HepG2 (cell line): Measurements from ENCODE around the gene GADD45GIP1. TPM values are rescaled to one million over a fixed set of nuclear protein-coding genes. Genes with fewer than 3 reads are reported as not detected.

Experiments
- FOXA3 ChIP-seq: IDR thresholded peaks from 2 replicates; pipeline ENCODE4 v1.6.1; 2016; ENCODE audit warnings: missing genetic modification reagents, missing compliant biosample characterization
- MAZ ChIP-seq, 2 experiments: sonication (generic) in 1 of 2; formaldehyde crosslinking in 1 of 2; IDR thresholded peaks; 2 replicates each; pipeline versions ENCODE4 v1.5.0 to v1.6.1; 2012 to 2020; ENCODE audit warnings: low read depth in 2 of 2, mild to moderate bottlenecking in 2 of 2, borderline replicate concordance in 1 of 2, improper control_type of control experiment in 1 of 2, low read length in 1 of 2, missing genetic modification reagents in 1 of 2, moderate library complexity in 1 of 2
- RFX1 ChIP-seq: fragments of 450-650 bp; IDR thresholded peaks from 2 replicates; pipeline ENCODE4 v1.6.1; 2017
- SP2 ChIP-seq: sonication (generic); formaldehyde crosslinking; IDR thresholded peaks from 2 replicates; pipeline ENCODE4 v1.5.1; 2020; ENCODE audit warnings: mild to moderate bottlenecking, missing genetic modification reagents
- TAF15 ChIP-seq: fragments of 200-400 bp; formaldehyde crosslinking; IDR thresholded peaks from one replicate; pipeline ENCODE4 v1.6.1; 2018; ENCODE audit warnings: mild to moderate bottlenecking, low read depth, low read length; ENCODE audit not compliant: poor library complexity, severe bottlenecking
- ZBTB38 ChIP-seq: sonication (generic); formaldehyde crosslinking; IDR thresholded peaks from 2 replicates; pipeline ENCODE4 v1.5.1; 2020; ENCODE audit warnings: mild to moderate bottlenecking, missing genetic modification reagents
- ZFY ChIP-seq: sonication (generic); formaldehyde crosslinking; IDR thresholded peaks from 2 replicates; pipeline ENCODE4 v1.4.0; 2020; ENCODE audit warnings: missing genetic modification reagents
- ZNF282 ChIP-seq: fragments of 450-650 bp; IDR thresholded peaks from 2 replicates; pipeline ENCODE4 v1.6.1; 2018; ENCODE audit not compliant: partially characterized antibody
- ZNF335 ChIP-seq: sonication (generic); formaldehyde crosslinking; IDR thresholded peaks from 2 replicates; pipeline ENCODE4 v1.4.0; 2020; ENCODE audit warnings: missing genetic modification reagents
- ZNF614 ChIP-seq: IDR thresholded peaks from 2 replicates; pipeline ENCODE4 v1.6.1; 2018; ENCODE audit warnings: missing biosample characterization, missing genetic modification reagents, inconsistent platforms, borderline replicate concordance
- ZNF878 ChIP-seq: sonication (generic); formaldehyde crosslinking; IDR thresholded peaks from 2 replicates; pipeline ENCODE4 v1.8.1; 2023; ENCODE audit warnings: mild to moderate bottlenecking, missing genetic modification reagents, moderate library complexity
- polyA plus RNA-seq, 8 experiments: library from polyadenylated mRNA; depleted of rRNA in 3 of 8; stranded (reverse) in 7 of 8; unstranded in 1 of 8; fragments of >200 nt; fragmentation: Illumina TruSeq in 4 of 8; extraction: Trizol in 4 of 8; gene quantifications; 2 replicates each; pipeline versions ENCODE4 v1.2.1 to v1.2.3, GENCODE V29; 2011 to 2016; ENCODE audit warnings: low read depth in 4 of 8, missing spikeins in 1 of 8, mixed read lengths in 1 of 8; ENCODE audit not compliant: insufficient read depth in 1 of 8
- total RNA-seq, 5 experiments: library from RNA; depleted of rRNA; stranded (reverse); fragments of >200 nt; fragmentation: Illumina TruSeq; extraction: Trizol; gene quantifications; 2 replicates each; pipeline ENCODE4 v1.2.3, GENCODE V29; 2016; ENCODE audit warnings: low read depth in 1 of 5
- TF ChIP-seq, protein P1 (sequence below): sonication (generic); formaldehyde crosslinking; IDR thresholded peaks from 2 replicates; pipeline ENCODE4 v1.5.1; 2020; ENCODE audit warnings: missing genetic modification reagents, mild to moderate bottlenecking, borderline replicate concordance
- TF ChIP-seq, protein P2 (sequence below): sonication (generic); formaldehyde crosslinking; IDR thresholded peaks from 2 replicates; pipeline ENCODE4 v1.4.0; 2020; ENCODE audit warnings: missing genetic modification reagents, borderline replicate concordance
- TF ChIP-seq, protein P3 (sequence below): sonication (generic); formaldehyde crosslinking; IDR thresholded peaks from 2 replicates; pipeline ENCODE4 v1.5.0; 2020; ENCODE audit warnings: mild to moderate bottlenecking, missing genetic modification reagents
- TF ChIP-seq, protein P4 (sequence below): sonication (generic); formaldehyde crosslinking; IDR thresholded peaks from 2 replicates; pipeline ENCODE4 v1.4.0; 2020; ENCODE audit warnings: missing genetic modification reagents
- TF ChIP-seq, protein P5 (sequence below): sonication (generic); formaldehyde crosslinking; IDR thresholded peaks from 2 replicates; pipeline ENCODE4 v1.9.0; 2021; ENCODE audit warnings: missing genetic modification reagents, borderline replicate concordance

The GADD45GIP1 gene
- total and polyA plus RNA-seq, 2 of the 13 experiments (the other 11 are each of a cell fraction or from before 2014, with no cell fraction given), result 24.6 to 30.7 TPM

DNA sequence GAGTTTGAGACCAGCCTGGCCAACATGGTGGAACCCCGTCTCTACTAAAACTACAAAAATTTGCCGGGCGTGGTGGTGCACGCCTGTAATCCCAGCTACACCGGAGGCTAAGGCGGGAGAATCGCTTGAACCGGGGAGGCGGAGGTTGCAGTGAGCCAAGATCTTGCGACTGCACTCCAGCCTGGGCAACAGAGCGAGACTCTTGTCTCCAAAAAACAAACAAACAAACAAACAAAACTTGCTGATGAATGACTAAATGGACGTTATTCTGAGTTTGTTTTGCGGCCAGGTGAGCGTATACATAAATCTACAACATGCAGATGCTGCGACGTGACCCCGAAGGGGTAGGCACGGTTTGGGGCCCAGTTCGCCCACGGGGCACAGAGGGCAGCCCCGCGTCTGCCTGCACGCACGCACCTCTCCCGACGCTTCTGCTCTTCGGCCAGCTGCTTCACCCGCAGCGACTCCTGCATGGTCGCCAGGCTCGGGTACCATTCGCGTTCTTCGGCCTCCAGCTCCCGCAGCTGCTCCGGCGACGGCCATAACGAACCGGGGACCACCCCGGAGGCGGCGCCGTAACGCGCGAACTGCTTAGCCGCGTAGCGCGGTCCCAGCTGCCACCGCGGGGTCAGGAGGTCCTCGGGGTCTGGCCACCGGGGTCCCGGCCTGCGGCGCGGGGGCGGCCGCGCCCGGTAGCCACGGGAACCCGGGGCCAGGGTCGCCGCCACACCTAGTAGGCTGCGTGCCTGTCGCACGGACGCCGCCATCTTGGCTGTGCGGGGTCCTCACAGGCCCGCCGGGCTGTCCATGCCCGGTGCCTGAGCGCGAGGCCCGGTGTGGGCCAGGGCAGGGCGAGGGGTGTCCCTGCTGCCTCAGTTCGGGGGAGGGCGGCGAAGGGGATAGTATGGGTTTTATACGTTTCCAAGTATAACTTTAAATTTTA is at the start of gene GADD45GIP1 (continued):
- TF ChIP-seq, protein P1, sequence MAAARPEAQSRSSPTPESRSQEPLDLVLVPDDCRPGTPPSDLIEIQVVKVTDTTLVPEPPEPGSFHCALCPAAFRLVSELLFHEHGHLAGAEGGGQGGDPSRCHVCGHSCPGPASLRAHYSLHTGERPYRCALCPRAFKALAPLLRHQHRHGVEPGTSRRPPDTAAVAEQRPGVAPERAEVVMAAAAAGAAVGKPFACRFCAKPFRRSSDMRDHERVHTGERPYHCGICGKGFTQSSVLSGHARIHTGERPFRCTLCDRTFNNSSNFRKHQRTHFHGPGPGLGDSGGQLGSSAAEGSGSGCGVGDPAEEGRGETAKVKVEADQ (CRISPR knock-in tag), result no peak
- peak; percentile 19; the same call in 1 of the 2 replicates for TF ChIP-seq ZBTB38 (CRISPR knock-in tag)
- TF ChIP-seq ZFY (CRISPR knock-in tag), result peak; percentile 91
- peak; percentile 99 for TF ChIP-seq ZNF335
- TF ChIP-seq SP2, result peak; percentile 55
- no peak for TF ChIP-seq TAF15
- no peak; the same call in 1 of the 2 replicates for TF ChIP-seq ZNF614 (CRISPR knock-in tag)
- no peak for TF ChIP-seq MAZ (IDR thresholded peaks at IDR 0.05; ENCODE audit: borderline replicate concordance, low read depth, low read length)
- no peak; the same call in 1 of the 2 replicates for TF ChIP-seq MAZ (CRISPR knock-in tag; IDR thresholded peaks at IDR 0.05; ENCODE audit: low read depth)
- TF ChIP-seq FOXA3 (CRISPR knock-in tag), result 0 out of 2 replicates have a peak, but pooled peaks have one; percentile 18
- TF ChIP-seq RFX1, result no peak
- TF ChIP-seq, protein P2, sequence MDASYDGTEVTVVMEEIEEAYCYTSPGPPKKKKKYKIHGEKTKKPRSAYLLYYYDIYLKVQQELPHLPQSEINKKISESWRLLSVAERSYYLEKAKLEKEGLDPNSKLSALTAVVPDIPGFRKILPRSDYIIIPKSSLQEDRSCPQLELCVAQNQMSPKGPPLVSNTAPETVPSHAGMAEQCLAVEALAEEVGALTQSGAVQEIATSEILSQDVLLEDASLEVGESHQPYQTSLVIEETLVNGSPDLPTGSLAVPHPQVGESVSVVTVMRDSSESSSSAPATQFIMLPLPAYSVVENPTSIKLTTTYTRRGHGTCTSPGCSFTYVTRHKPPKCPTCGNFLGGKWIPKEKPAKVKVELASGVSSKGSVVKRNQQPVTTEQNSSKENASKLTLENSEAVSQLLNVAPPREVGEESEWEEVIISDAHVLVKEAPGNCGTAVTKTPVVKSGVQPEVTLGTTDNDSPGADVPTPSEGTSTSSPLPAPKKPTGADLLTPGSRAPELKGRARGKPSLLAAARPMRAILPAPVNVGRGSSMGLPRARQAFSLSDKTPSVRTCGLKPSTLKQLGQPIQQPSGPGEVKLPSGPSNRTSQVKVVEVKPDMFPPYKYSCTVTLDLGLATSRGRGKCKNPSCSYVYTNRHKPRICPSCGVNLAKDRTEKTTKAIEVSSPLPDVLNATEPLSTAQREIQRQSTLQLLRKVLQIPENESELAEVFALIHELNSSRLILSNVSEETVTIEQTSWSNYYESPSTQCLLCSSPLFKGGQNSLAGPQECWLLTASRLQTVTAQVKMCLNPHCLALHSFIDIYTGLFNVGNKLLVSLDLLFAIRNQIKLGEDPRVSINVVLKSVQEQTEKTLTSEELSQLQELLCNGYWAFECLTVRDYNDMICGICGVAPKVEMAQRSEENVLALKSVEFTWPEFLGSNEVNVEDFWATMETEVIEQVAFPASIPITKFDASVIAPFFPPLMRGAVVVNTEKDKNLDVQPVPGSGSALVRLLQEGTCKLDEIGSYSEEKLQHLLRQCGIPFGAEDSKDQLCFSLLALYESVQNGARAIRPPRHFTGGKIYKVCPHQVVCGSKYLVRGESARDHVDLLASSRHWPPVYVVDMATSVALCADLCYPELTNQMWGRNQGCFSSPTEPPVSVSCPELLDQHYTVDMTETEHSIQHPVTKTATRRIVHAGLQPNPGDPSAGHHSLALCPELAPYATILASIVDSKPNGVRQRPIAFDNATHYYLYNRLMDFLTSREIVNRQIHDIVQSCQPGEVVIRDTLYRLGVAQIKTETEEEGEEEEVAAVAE, result no peak
- TF ChIP-seq, protein P3, sequence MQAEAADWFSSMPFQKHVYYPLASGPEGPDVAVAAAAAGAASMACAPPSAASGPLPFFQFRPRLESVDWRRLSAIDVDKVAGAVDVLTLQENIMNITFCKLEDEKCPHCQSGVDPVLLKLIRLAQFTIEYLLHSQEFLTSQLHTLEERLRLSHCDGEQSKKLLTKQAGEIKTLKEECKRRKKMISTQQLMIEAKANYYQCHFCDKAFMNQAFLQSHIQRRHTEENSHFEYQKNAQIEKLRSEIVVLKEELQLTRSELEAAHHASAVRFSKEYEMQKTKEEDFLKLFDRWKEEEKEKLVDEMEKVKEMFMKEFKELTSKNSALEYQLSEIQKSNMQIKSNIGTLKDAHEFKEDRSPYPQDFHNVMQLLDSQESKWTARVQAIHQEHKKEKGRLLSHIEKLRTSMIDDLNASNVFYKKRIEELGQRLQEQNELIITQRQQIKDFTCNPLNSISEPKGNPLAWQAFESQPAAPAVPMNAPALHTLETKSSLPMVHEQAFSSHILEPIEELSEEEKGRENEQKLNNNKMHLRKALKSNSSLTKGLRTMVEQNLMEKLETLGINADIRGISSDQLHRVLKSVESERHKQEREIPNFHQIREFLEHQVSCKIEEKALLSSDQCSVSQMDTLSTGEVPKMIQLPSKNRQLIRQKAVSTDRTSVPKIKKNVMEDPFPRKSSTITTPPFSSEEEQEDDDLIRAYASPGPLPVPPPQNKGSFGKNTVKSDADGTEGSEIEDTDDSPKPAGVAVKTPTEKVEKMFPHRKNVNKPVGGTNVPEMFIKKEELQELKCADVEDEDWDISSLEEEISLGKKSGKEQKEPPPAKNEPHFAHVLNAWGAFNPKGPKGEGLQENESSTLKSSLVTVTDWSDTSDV (CRISPR knock-in tag), result no peak
- TF ChIP-seq ZNF878 (CRISPR knock-in tag), result no peak
- TF ChIP-seq, protein P4, sequence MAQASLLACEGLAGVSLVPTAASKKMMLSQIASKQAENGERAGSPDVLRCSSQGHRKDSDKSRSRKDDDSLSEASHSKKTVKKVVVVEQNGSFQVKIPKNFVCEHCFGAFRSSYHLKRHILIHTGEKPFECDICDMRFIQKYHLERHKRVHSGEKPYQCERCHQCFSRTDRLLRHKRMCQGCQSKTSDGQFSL (CRISPR knock-in tag), result no peak
- TF ChIP-seq ZNF282, result no peak
- TF ChIP-seq, protein P5, sequence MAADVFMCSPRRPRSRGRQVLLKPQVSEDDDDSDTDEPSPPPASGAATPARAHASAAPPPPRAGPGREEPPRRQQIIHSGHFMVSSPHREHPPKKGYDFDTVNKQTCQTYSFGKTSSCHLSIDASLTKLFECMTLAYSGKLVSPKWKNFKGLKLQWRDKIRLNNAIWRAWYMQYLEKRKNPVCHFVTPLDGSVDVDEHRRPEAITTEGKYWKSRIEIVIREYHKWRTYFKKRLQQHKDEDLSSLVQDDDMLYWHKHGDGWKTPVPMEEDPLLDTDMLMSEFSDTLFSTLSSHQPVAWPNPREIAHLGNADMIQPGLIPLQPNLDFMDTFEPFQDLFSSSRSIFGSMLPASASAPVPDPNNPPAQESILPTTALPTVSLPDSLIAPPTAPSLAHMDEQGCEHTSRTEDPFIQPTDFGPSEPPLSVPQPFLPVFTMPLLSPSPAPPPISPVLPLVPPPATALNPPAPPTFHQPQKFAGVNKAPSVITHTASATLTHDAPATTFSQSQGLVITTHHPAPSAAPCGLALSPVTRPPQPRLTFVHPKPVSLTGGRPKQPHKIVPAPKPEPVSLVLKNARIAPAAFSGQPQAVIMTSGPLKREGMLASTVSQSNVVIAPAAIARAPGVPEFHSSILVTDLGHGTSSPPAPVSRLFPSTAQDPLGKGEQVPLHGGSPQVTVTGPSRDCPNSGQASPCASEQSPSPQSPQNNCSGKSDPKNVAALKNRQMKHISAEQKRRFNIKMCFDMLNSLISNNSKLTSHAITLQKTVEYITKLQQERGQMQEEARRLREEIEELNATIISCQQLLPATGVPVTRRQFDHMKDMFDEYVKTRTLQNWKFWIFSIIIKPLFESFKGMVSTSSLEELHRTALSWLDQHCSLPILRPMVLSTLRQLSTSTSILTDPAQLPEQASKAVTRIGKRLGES, result no peak
